H7 (cell line): ENCODE measurements around the gene PRRG1. TPM values are rescaled to one million over a fixed set of nuclear protein-coding genes. Genes with fewer than 3 reads are reported as not detected.
"Not testable (repeated sequence)": the region's sequence is repeated elsewhere in the genome, so short reads cannot be mapped to it uniquely, and the experiment has no call there.

Experiments
- DNase-seq: peaks from one replicate; pipeline ENCODE4 v3.0.0; 2012
- H3K27me3 ChIP-seq: 2 replicates; pipeline ENCODE4 v1.6.0; 2011; ENCODE audit warnings: mild to moderate bottlenecking, low read length; ENCODE audit not compliant: control insufficient read depth, insufficient read depth
- H3K36me3 ChIP-seq: replicated peaks from 2 replicates; pipeline ENCODE4 v1.5.1; 2011; ENCODE audit warnings: low read length; ENCODE audit not compliant: control insufficient read depth, insufficient read depth
- H3K4me3 ChIP-seq: 2 replicates; pipeline ENCODE4 v1.5.1; 2011; ENCODE audit warnings: low read depth, mild to moderate bottlenecking, control low read depth, low read length, moderate library complexity; ENCODE audit not compliant: insufficient read depth
- total RNA-seq: library from RNA; depleted of rRNA; stranded (reverse); fragments of >200 nt; shearing (Covaris generic); gene quantifications from 2 replicates; pipeline ENCODE4 v1.2.3, GENCODE V29; 2014

The PRRG1 gene
- total RNA-seq, 1 experiment from 2014 or later: 9.1 TPM

- DNase-seq: no peak
- no peaks in the 10 kb centered on the region for H3K36me3 ChIP-seq
- no peaks in the 10 kb centered on the region for H3K27me3 ChIP-seq
- H3K4me3 ChIP-seq: no peak overlapping the region
Measured at GRCh38 chrX:37420185-37420584, 71.0 kb downstream of the PRRG1 start.

- H3K27me3 ChIP-seq: no peaks in the 10 kb centered on the region
- H3K36me3 ChIP-seq: no peaks in the 10 kb centered on the region
- no peak for DNase-seq
- H3K4me3 ChIP-seq: no peak overlapping the region
Measured at GRCh38 chrX:37420756-37421155, 71.6 kb downstream of the PRRG1 start.

GRCh38 chrX:37424000-37424429 is 74.9 kb downstream of the PRRG1 start:
- Histone ChIP-seq H3K36me3 (no peaks in the 10 kb centered on the region; the same call in 1 of the 2 replicates), H3K27me3 (no peaks in the 10 kb centered on the region), H3K4me3 (no peak overlapping the region)
- no peak for DNase-seq

GRCh38 chrX:37425370-37425769 is 76.2 kb downstream of the PRRG1 start:
- Histone ChIP-seq H3K27me3 (no peaks in the 10 kb centered on the region), H3K4me3 (no peak overlapping the region), H3K36me3 (no peaks in the 10 kb centered on the region; the same call in 1 of the 2 replicates)
- no peak for DNase-seq

- not testable (repeated sequence) for H3K36me3 ChIP-seq, H3K27me3 ChIP-seq, H3K4me3 ChIP-seq, DNase-seq
Measured at GRCh38 chrX:37428962-37429361, 79.8 kb downstream of the PRRG1 start.

- no peak for DNase-seq
- Histone ChIP-seq H3K4me3 (no peak overlapping the region), H3K36me3 (no peaks in the 10 kb centered on the region), H3K27me3 (no peaks in the 10 kb centered on the region)
Measured at GRCh38 chrX:37434362-37434761, 85.2 kb downstream of the PRRG1 start.

- DNase-seq: no peak
- Histone ChIP-seq H3K4me3 (no peak overlapping the region), H3K36me3 (no peaks in the 10 kb centered on the region; the same call in none of the 2 replicates), H3K27me3 (no peaks in the 10 kb centered on the region)
Measured at GRCh38 chrX:37437160-37437559, 88.0 kb downstream of the PRRG1 start.

- H3K36me3 ChIP-seq: no peaks in the 10 kb centered on the region; the same call in none of the 2 replicates
Measured at GRCh38 chrX:37441377-37441776, 92.2 kb downstream of the PRRG1 start.

GRCh38 chrX:37445182-37445581 is 96.0 kb downstream of the PRRG1 start:
- no peak for DNase-seq
- Histone ChIP-seq H3K27me3 (no peaks in the 10 kb centered on the region), H3K4me3 (no peak overlapping the region), H3K36me3 (no peaks in the 10 kb centered on the region; the same call in none of the 2 replicates)

More at GRCh38 chrX:37441377-37441776, 92.2 kb downstream of the PRRG1 start:
- Histone ChIP-seq H3K27me3 (no peaks in the 10 kb centered on the region), H3K4me3 (no peak overlapping the region)
- no peak for DNase-seq

- H3K4me3 ChIP-seq: no peak overlapping the region
- no peak for DNase-seq
- no peaks in the 10 kb centered on the region for H3K27me3 ChIP-seq
- H3K36me3 ChIP-seq: no peaks in the 10 kb centered on the region
Measured at GRCh38 chrX:37453821-37454220, 104.7 kb downstream of the PRRG1 start.

GRCh38 chrX:37454537-37455285 is 105.5 kb downstream of the PRRG1 start:
- no peak overlapping the region for H3K4me3 ChIP-seq
- no peaks in the 10 kb centered on the region for H3K36me3 ChIP-seq
- peak; percentile 36 for DNase-seq
- no peaks in the 10 kb centered on the region for H3K27me3 ChIP-seq

- Histone ChIP-seq H3K36me3 (no peaks in the 10 kb centered on the region), H3K4me3 (no peak overlapping the region), H3K27me3 (no peaks in the 10 kb centered on the region)
- no peak for DNase-seq
Measured at GRCh38 chrX:37455381-37455780, 106.2 kb downstream of the PRRG1 start.

GRCh38 chrX:37460285-37460684 is 111.1 kb downstream of the PRRG1 start:
- H3K4me3 ChIP-seq: peak overlapping the region; percentile 29; the same call in 1 of the 2 replicates
- H3K27me3 ChIP-seq, H3K36me3 ChIP-seq, DNase-seq: not testable (repeated sequence)

- Histone ChIP-seq H3K4me3 (no peak overlapping the region), H3K36me3 (no peaks in the 10 kb centered on the region), H3K27me3 (no peaks in the 10 kb centered on the region)
- no peak for DNase-seq
Measured at GRCh38 chrX:37462346-37462745, 113.2 kb downstream of the PRRG1 start.

GRCh38 chrX:37468124-37468739 is 119.1 kb downstream of the PRRG1 start:
- no peak for DNase-seq

More at GRCh38 chrX:37468124-37468739, 119.1 kb downstream of the PRRG1 start:
- H3K36me3 ChIP-seq: no peaks in the 10 kb centered on the region
- no peaks in the 10 kb centered on the region for H3K27me3 ChIP-seq
- H3K4me3 ChIP-seq: no peak overlapping the region
